OCI-LY3 (cell line): ENCODE data around the gene UMODL1.

ENCODE experiments used
- H2AFZ ChIP-seq: fragments of 200-600, 300-600 bp; shearing (Covaris generic); 2 replicates; pipeline ENCODE4 v1.6.0; 2014; ENCODE audit warnings: antibody characterized with exemption, low read depth, low read length
- H3K27ac ChIP-seq: fragments of 200-600, 300-600 bp; sonication (generic); 2 replicates; pipeline ENCODE4 v1.5.1; 2014; ENCODE audit warnings: mild to moderate bottlenecking, low read length, moderate library complexity, mixed read lengths
- H3K27me3 ChIP-seq: fragments of 200-600, 300-600 bp; sonication (generic); 2 replicates; pipeline ENCODE4 v1.6.1; 2014; ENCODE audit warnings: low read depth, low read length, mixed read lengths
- H3K36me3 ChIP-seq: fragments of 200-600, 300-600 bp; sonication (generic); replicated peaks from 2 replicates; pipeline ENCODE3; 2014; ENCODE audit warnings: low read depth, low read length, mixed read lengths
- H3K4me1 ChIP-seq: fragments of 300-600, 200-600 bp; sonication (generic); 2 replicates; pipeline ENCODE4 v1.6.1; 2014; ENCODE audit warnings: low read length, mixed read lengths
- H3K4me2 ChIP-seq: fragments of 200-600, 300-600 bp; sonication (generic); 2 replicates; pipeline ENCODE4 v1.6.1; 2014; ENCODE audit warnings: low read length, mixed read lengths
- H3K4me3 ChIP-seq: fragments of 300-600, 200-600 bp; sonication (generic); 2 replicates; pipeline ENCODE4 v1.5.1; 2014; ENCODE audit warnings: antibody characterized with exemption, mild to moderate bottlenecking, low read length, moderate library complexity
- H3K79me2 ChIP-seq: fragments of 300-600, 200-600 bp; shearing (Covaris generic); 2 replicates; pipeline ENCODE4 v1.6.1; 2014; ENCODE audit warnings: mild to moderate bottlenecking, low read length, mixed read lengths
- H3K9ac ChIP-seq: fragments of 300-600, 200-600 bp; shearing (Covaris generic); 2 replicates; pipeline ENCODE4 v1.6.0; 2014; ENCODE audit warnings: mild to moderate bottlenecking, low read length, moderate library complexity
- H3K9me3 ChIP-seq: fragments of 200-600, 300-600 bp; shearing (Covaris generic); 2 replicates; pipeline ENCODE4 v1.6.1; 2014; ENCODE audit warnings: low read length, mixed read lengths; ENCODE audit not compliant: insufficient read depth
- H4K20me1 ChIP-seq: fragments of 200-600, 300-600 bp; sonication (generic); 2 replicates; pipeline ENCODE4 v1.6.1; 2016; ENCODE audit warnings: low read length, mixed read lengths; ENCODE audit not compliant: insufficient read depth
- CTCF ChIP-seq: fragments of 200-600, 300-600 bp; sonication (generic); IDR thresholded peaks from 2 replicates; pipeline ENCODE4 v1.5.1; 2014; ENCODE audit warnings: antibody characterized with exemption, low read length, low read depth
- EZH2phosphoT487 ChIP-seq: fragments of 200-600 bp; shearing (Covaris generic); IDR thresholded peaks from 2 replicates; pipeline ENCODE4 v1.6.1; 2018; ENCODE audit warnings: antibody characterized with exemption, mixed run types, low read depth

The UMODL1 gene

GRCh38 chr21:42102991-42103390 is 31.9 kb downstream of the UMODL1 start:
- peaks cover 15% of the 10 kb centered on the region for H3K27me3 ChIP-seq
- H4K20me1 ChIP-seq: no peaks in the 10 kb centered on the region
- H3K27ac ChIP-seq: no peak overlapping the region
- TF ChIP-seq CTCF (no peak), EZH2phosphoT487 (no peak)
- peaks cover 2% of the 10 kb centered on the region; the same call in 1 of the 2 replicates for H3K4me1 ChIP-seq
- H3K79me2 ChIP-seq: no peaks in the 10 kb centered on the region
- H2AFZ ChIP-seq: no peak overlapping the region
- no peak overlapping the region for H3K9ac ChIP-seq
- no peak overlapping the region for H3K4me2 ChIP-seq
- no peaks in the 10 kb centered on the region for H3K36me3 ChIP-seq
- H3K4me3 ChIP-seq: no peak overlapping the region
- no peaks in the 10 kb centered on the region for H3K9me3 ChIP-seq

GRCh38 chr21:42103843-42104242 is 32.7 kb downstream of the UMODL1 start:
- peaks cover 15% of the 10 kb centered on the region for H3K27me3 ChIP-seq
- H2AFZ ChIP-seq: no peak overlapping the region
- H3K4me3 ChIP-seq: no peak overlapping the region
- H3K27ac ChIP-seq: no peak overlapping the region
- no peak overlapping the region for H3K4me2 ChIP-seq
- TF ChIP-seq CTCF (no peak), EZH2phosphoT487 (no peak)
- no peaks in the 10 kb centered on the region for H4K20me1 ChIP-seq
- no peaks in the 10 kb centered on the region for H3K36me3 ChIP-seq
- no peaks in the 10 kb centered on the region for H3K9me3 ChIP-seq
- peaks cover 8% of the 10 kb centered on the region; the same call in 1 of the 2 replicates for H3K4me1 ChIP-seq
- H3K9ac ChIP-seq: no peak overlapping the region
- no peaks in the 10 kb centered on the region for H3K79me2 ChIP-seq

- H3K27ac ChIP-seq: no peak overlapping the region
- H3K36me3 ChIP-seq: no peaks in the 10 kb centered on the region
- H3K9ac ChIP-seq: no peak overlapping the region
Measured at GRCh38 chr21:42105476-42106315, 34.6 kb downstream of the UMODL1 start.

More at GRCh38 chr21:42105476-42106315, 34.6 kb downstream of the UMODL1 start:
- no peak overlapping the region for H3K4me2 ChIP-seq
- peaks cover 8% of the 10 kb centered on the region; the same call in 1 of the 2 replicates for H3K4me1 ChIP-seq
- no peaks in the 10 kb centered on the region for H3K79me2 ChIP-seq
- TF ChIP-seq CTCF (no peak), EZH2phosphoT487 (no peak)
- H3K9me3 ChIP-seq: no peaks in the 10 kb centered on the region
- H4K20me1 ChIP-seq: no peaks in the 10 kb centered on the region
- H2AFZ ChIP-seq: no peak overlapping the region
- no peak overlapping the region for H3K4me3 ChIP-seq
- H3K27me3 ChIP-seq: peaks cover 15% of the 10 kb centered on the region
